IPS-11a (cell line): ENCODE measurements around the gene PDE3A.
"Not testable (repeated sequence)": the region's sequence is repeated elsewhere in the genome, so short reads cannot be mapped to it uniquely, and the experiment has no call there.

Experiments used
- H3K4me3 ChIP-seq: one replicate; pipeline ENCODE4 v1.5.1; 2013; ENCODE audit warnings: low read depth, low read length, control low read depth

Gene PDE3A

DNA sequence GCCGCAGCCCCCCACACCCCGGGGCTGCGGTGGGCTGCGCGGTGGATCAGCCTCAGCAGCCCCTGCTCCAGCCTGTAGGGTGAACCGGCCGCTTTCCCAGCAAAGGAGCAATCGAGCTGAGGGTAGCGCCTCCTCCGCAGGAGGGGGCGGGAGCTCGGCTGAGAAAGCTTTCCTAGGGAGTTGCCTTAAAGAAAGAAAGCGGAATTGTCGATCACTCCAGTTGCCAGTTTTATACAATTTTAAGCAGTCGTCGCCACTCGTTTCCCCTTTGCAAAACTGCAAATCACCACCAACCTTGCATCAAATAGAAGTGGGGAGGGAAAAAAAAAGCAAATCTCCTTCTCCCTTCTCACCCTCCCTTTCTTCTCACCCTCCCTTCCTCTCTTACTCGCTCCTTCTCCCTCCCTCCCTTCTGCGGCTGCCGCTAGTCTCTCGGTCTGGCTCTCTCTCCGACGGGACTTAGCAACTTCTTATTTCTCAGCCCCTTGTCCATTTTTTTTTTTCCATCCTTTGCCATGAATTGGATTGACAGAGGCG lies at the start of gene PDE3A:
TSS of gene PDE3A (plus strand) at position 424 of the 537 bp plus-strand sequence. CDS start 748 bp downstream, outside the sequence.
- peak within 1 kb of the TSS; percentile 86 for H3K4me3 ChIP-seq

DNA sequence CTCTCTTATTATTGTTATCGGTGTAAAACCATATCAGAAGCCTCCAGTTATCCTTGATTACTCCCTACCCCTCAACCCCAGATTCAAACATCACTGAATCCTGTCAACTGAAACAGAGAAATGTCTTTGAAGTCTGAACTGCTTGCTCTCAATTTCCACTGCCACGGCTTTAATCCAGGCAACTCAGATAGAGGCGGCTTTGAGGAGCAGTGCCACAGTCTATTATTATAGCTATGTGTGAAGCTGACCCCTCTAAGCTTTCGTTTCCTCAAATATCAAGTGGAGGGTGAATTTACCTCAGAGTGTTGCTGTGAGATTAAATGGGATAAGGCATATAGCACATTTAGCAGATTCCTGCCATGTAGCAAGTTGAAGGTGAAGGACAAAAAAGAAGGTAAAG lies 49.0 kb upstream of the PDE3A start:
- no peak overlapping the region for H3K4me3 ChIP-seq

DNA sequence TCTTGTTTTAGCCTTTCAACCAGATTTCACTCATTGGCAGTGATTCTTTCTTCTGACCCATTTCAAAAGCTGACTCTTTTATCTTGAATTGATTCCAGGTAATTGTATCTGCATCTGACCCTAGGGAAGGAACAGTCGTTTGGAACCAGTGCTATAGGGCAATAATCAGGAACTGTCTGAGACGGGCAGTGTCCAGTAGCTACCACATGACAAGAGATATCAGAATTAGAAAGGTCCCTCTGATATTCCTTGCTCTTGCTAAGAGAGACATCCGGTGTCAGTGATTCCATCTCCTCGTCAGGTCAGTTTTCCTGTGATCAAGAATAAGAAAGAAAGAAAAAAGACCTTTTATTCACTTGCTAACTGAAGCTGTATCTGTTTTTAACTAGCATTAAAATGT lies 47.8 kb upstream of the PDE3A start:
- H3K4me3 ChIP-seq: no peak overlapping the region

DNA sequence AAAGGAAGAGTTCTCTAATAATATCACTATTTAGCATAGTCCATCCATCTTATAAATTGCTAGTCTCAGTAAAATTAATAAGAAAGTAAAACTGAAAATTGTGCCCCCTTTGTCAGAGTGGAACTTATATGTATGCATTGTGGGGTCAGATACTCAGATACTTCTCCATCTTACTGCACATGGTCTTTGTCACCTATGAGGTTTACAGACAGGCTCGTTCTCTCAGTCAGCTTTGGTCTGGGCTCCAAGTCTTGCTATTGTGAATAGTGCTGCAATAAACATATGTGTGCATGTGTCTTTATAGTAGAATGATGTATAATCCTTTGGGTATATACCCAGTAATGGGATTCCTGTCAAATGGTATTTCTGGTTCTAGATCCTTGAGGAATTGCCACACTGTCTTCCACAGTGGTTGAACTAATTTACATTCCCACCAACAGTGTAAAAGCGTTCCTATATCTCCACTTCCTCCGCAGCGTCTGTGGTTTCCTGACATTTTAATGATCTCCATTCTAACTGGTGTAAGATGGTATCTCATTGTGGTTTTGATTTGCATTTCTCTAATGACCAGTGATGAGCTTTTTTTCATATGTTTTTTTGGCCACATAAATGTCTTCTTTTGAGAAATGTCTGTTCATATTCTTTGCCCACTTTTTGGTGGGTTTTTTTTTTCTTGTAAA lies 37.4 kb upstream of the PDE3A start:
- not testable (repeated sequence) for H3K4me3 ChIP-seq

DNA sequence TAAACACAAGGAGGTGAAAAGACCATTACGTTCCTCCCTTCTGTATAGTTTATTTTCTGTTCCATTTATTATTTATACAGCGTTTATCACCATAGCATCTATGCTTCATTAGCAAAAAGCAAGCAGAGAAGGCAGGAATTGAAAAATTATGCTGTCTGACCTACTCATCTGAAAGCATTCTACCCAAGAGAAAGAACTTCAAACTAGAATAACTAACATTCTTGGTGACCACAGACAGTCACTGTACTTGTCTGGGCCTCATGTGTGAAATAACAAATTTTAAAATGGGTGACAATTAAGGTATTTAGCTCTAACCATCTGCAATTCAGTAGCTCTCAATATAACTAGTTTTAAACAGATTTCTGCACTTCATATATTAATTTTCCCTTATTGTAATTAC lies 29.3 kb upstream of the PDE3A start:
- H3K4me3 ChIP-seq: no peak overlapping the region

DNA sequence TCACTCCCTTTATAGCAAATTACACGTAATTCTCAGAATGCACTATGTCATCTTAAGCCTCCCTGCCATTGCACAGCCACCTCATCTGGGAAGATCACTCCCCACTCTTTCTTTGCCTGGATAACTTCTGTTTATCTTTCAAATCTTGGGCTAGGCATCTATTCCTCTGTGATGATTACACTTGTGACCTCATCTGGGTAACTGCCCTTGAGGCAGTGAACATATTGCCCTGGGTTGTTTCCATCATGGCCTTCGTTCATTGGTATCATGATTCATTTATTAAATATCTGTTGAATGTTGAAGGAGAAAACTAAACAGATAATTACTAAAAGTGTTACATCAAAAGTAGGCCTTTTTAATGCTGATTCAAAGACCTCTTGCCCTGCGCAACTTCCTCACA lies 26.2 kb upstream of the PDE3A start:
- H3K4me3 ChIP-seq: no peak overlapping the region

DNA sequence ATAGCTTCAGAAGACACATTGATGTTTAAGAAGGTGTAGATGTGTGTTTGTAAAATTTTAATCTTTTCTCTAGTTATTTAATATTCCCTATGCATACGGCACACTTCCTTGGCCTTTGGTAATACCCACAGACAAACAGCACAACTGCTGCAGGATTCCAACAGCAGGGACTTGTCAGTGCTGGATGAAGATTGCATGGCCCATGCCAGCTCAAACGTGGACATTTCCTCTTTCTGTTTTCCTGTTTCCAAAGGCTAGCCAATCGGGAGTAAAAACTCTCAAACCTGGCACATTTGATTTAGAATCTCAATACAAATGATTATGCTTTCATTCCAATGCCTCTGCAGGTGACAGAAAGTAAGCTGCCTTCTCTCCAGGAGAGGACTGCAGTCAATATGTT lies 22.5 kb upstream of the PDE3A start:
- no peak overlapping the region for H3K4me3 ChIP-seq

DNA sequence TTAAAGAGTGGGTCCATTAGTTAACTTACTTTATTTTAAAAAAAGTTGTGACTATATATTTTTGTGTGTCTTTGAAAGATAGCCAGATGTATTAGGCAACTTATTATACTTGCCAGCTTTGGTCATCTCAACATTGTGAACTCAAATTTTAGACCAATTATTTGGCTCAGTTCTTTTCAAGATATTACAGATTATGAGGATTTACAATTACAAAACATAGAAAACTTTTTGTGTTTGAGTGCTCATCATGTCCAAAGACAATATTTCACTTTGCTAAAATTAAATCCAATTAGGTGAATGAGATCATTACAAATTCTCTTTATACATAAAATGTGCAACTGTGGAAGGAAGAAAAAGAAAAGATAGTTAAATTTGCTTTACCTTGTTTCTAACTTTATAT lies 18.3 kb upstream of the PDE3A start:
- H3K4me3 ChIP-seq: no peak overlapping the region

DNA sequence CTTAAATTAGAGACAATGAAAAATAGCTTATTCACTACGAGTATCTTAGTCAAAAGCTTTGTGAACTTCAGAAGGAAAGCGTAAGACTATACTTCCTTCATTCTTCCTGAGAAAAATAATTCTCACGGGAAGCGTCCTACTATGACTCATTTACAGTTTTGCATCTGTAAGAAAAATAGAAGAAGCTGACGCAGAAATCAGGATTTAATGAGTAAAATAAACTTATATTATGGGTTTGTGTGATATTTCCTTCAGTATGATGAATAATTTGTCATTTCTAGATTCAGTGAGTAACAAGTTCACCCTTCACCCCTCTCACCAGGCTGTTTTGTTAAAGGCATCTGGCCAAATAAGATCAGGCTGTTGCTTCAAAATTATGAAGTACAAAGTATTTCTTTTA lies 17.8 kb upstream of the PDE3A start:
- H3K4me3 ChIP-seq: no peak overlapping the region

DNA sequence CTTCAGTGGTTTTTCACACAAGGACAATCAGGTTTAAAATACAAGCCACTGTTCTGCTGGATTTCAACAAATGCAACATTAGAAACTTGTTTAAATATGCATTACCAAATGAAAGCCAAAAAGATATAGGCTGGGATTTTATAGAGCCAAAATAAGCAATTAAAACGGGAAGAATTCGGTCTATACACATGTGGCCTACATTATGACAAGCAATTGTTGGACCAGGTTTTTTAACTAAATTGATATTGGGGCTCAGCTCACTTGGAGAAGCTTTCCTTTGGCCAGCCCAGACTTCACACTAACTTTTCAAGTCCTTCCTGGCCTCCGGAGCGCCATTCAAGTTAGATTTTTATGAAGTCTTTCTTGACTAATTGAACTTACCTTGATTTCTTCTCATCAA lies 16.9 kb upstream of the PDE3A start:
- no peak overlapping the region for H3K4me3 ChIP-seq

DNA sequence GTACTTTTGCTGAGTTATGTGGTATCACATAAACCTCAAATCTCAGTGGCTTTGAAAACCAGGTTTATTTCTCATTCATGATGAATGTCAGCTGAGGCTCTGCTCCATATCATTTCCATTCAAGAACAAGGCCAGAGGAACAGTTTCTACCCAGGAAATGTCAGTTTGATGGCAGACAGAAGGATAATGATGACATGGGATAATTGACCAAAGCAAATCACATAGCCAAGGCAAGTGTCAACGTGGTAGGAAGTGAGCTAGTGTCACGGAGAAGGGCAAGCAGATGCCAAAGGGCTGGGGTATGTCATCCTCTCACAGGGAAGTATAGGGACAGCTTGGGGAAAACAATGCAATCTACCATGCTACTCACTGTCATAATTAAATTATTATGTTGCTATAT lies 12.3 kb upstream of the PDE3A start:
- no peak overlapping the region for H3K4me3 ChIP-seq

DNA sequence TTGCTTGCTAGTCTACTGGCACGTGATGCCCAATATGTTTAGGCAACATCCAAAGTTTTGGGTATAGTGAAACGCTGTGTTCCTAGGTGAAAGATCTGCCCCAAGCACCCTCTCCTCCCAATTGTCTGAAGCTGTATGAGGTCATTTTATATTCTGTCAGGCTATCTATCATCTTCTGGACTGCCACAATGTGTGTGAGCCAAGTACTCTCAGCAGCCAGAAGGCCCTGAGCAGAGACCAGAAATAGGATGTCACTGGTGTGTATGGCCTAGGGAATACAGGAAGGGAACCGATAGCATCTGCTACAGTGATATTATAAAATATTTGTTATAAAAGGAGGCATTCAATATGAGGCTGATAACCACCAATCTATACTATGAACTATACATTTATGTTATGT lies 7.9 kb upstream of the PDE3A start:
- H3K4me3 ChIP-seq: no peak overlapping the region

DNA sequence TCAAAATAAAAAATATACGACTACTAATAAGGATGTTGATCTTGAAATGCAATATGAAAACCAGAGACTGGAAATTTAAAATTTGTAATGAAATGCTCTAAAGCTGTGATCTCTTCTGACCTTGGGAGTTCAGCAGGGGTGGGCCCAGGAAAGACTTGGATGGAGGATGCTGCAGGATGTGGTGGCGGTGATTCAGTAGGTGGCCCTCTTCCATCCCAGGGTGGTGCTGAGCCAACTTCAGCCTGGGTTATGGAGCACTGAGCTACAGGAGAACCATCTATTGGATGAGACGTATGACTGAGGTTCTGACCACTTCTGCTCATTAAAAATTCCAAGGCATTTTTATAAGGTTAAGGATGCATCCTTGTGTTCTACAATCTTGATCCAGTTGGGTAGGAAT lies 6.9 kb upstream of the PDE3A start:
- no peak overlapping the region for H3K4me3 ChIP-seq

DNA sequence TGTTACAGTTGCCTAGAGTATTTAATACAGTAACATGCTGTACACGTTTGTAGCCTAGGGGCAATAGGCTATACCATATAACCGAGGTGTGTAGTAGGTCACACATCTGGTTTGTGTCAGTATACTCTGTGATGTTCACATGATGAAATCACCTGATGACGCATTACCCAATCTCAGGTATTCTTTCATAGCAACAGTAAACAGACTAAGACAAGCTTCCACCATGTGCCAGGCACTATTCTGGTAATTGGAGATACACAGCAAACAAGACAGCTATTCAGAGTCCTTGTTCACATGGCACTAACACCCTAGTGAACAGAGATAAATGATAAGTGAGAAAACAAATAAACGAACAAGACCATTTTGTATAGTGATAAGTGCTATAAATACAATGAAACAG lies 3.8 kb upstream of the PDE3A start:
- H3K4me3 ChIP-seq: no peak overlapping the region

DNA sequence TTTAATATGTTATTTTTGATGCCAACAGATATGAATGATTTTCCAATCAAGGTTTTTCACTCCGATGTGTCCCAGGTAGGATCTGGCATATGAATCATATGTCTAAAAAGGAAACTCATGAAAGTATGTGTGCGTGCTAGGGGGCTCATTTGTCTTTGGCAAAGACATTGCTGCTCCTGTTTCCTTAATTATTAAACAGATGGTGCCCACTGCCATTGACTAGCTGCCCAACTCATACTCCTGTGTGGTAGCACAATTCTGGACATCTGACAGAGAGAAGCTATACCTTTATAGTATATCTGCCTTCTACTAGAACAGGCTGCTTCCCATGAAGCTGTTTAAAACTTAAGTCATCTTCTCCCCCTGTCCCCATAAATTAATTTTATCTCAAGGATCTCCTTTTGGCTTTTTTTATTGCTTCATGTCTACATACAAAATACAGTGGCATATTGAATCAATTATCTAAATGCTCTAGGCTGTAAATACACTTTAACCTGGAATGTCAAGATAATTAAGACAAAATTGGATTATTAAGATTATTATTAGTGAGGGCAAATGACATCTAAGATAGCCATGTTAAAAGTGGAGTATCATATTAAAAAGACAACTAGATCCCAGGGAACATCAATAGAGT lies 1.4 kb upstream of the PDE3A start:
- H3K4me3 ChIP-seq: no peak overlapping the region

DNA sequence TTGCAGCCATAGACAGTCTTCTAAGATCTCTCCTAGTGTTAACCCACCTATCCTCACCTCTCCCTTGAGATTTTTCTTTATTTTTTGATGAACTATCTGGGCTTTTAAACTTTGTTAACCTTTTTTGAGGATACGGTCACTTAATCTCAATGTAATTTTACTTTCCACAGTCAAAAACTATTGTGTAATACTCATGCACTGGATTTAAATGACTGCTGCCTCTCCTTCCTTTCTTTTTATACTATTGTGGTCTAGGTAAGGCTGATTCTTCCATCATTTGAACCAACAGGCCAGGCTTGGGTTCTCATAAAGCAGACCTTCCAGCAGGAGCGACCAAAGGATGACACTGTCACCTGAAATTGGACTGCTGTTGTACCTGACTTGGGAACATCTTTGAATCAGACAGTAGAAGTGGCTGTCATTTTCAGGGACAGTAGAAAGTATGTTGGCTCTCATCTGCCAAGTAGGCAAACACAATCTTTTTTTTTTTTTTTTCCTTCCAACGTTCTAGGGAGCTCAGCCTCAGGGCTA lies 689 bp upstream of the PDE3A start:
- H3K4me3 ChIP-seq: no peak overlapping the region

DNA sequence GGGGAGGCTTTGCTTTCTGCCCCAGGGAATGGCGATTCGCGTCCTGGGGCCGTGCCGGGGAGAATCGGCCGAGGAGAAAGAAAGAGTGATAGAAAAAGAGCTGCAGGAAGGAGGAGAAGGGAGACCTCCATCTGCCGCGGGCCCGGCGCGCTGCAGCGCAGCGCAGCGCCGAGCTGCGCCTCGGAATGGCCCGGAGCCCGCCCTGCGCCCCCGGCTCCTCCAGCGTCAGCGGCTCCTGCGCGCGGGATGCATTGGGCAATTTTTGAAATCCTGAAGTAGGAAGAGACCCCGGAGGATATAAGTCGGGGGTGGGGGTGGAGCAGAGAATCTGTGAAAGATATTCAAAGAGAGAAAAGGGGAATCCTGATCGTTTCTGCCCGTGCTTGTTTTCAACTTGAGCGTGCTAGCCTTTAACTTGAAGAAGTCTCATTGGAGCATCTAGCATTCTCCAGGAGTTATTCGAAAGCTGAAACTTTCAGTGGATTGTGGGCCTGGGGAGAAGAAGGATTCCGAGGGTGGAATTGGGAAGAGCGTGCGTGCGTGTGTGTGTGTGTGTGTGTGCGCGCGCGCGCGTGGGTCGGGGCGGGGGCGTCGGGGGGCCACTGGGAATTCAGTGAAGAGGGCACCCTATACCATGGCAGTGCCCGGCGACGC lies 441 bp downstream of the PDE3A start:
- peak overlapping the region; percentile 86 for H3K4me3 ChIP-seq

DNA sequence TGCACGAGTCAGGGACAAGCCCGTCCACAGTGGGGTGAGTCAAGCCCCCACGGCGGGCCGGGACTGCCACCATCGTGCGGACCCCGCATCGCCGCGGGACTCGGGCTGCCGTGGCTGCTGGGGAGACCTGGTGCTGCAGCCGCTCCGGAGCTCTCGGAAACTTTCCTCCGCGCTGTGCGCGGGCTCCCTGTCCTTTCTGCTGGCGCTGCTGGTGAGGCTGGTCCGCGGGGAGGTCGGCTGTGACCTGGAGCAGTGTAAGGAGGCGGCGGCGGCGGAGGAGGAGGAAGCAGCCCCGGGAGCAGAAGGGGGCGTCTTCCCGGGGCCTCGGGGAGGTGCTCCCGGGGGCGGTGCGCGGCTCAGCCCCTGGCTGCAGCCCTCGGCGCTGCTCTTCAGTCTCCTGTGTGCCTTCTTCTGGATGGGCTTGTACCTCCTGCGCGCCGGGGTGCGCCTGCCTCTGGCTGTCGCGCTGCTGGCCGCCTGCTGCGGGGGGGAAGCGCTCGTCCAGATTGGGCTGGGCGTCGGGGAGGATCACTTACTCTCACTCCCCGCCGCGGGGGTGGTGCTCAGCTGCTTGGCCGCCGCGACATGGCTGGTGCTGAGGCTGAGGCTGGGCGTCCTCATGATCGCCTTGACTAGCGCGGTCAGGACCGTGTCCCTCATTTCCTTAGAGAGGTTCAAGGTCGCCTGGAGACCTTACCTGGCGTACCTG lies 1.1 kb downstream of the PDE3A start:
- H3K4me3 ChIP-seq: peak overlapping the region; percentile 86

DNA sequence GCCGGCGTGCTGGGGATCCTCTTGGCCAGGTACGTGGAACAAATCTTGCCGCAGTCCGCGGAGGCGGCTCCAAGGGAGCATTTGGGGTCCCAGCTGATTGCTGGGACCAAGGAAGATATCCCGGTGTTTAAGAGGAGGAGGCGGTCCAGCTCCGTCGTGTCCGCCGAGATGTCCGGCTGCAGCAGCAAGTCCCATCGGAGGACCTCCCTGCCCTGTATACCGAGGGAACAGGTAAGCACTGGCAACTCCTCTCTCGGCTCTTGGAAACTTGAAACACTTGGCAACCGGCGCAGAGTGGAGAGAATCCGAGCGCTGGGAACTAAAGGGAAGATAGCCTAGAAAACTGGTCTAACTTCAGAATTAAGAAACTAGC lies 1.7 kb downstream of the PDE3A start:
- H3K4me3 ChIP-seq: peak overlapping the region; percentile 86

DNA sequence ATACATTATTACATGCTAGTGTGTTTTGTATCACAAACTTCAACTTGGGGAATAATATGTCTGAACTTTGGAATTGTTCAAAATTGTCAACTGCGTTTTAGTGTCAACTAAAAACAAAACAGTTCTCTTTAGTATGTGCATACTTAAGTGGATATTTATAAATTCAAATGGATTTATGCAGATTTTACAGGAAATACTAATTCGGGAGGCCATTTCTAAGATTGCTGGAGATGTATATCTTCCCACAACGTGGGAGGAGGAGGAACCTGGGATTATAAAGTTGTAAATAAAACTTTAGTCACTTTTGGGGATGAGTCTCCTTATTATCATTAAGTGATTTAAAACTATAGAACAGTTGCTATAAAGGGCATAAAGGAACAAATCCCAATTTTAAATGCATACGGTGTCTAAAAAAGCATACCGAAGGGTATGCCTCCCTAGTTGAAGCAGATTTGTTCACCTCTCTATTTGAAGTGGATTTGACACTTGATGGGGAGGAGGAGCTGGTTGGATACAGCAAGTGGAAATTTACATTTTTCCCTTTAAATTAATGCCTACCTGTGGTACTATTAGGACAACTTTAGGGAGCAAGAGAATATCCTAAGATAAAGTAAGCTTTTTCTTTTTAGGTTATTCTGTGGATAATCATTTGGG lies 2.7 kb downstream of the PDE3A start:
- H3K4me3 ChIP-seq: no peak overlapping the region
